ENCODE data around the gene EGFR.

GRCh38 chr7:54981913-54982312, 36.9 kb upstream of the EGFR start:
- no peak for TF ChIP-seq CTCF (conservative IDR thresholded peaks at IDR 0.05 in 1 of 2, IDR thresholded peaks at IDR 0.05 in 1 of 2; ENCODE audit: extremely low read depth in 1 of 2, insufficient read depth in 1 of 2, low read depth in 1 of 2, low read length in 2 of 2)
- no peak for TF ChIP-seq EZH2 (IDR thresholded peaks at IDR 0.05; ENCODE audit: borderline replicate concordance, low read length)

All from mammary epithelial cell (primary cell).